Stimulated activated naive CD8-positive, alpha-beta T cell treated with anti-CD3 and anti-CD28 coated beads, Interleukin-15, Interleukin-2, amounts not matched to agents 100 ng/mL and 50 ng/mL, for 24 hours (primary cell): ENCODE results near the gene PDE3A.
"Not testable (repeated sequence)": the region's sequence is repeated elsewhere in the genome, so short reads cannot be mapped to it uniquely, and the experiment has no call there.

ENCODE experiments used
- H3K27ac Mint-ChIP-seq: one replicate; pipeline ENCODE4 v1.8.0; 2021; ENCODE audit warnings: mild to moderate bottlenecking, mixed read lengths
- H3K27me3 Mint-ChIP-seq: one replicate; pipeline ENCODE4 v1.8.0; 2021; ENCODE audit warnings: mixed read lengths
- H3K36me3 Mint-ChIP-seq: one replicate; pipeline ENCODE4 v1.8.0; 2021; ENCODE audit warnings: low read depth, mixed read lengths
- H3K4me1 Mint-ChIP-seq: one replicate; pipeline ENCODE4 v1.8.0; 2021; ENCODE audit warnings: low read depth, mixed read lengths
- H3K4me3 Mint-ChIP-seq: one replicate; pipeline ENCODE4 v1.8.0; 2021; ENCODE audit warnings: mild to moderate bottlenecking, mixed read lengths
- H3K9me3 Mint-ChIP-seq: one replicate; pipeline ENCODE4 v1.8.0; 2021; ENCODE audit warnings: mixed read lengths

Gene PDE3A

DNA sequence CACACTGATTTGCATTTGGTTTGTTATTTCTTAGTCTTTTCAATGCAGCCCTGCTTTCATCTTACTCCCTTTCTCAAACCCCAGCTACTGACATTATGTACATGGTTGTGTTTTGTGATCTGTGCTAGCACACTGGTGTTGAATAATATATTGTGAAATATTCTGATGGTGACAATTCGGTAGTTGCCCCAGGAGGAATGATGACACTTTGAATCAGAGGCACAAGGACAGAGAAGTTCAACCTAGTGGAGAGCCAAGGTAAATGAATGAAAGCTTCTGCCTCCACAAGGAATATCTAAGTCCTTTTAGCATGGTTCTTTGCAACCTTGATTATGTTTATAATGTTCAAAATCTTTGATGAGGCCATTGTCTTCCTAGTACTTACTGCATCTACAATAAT lies 159.9 kb downstream of the PDE3A start:
- no peaks in the 10 kb centered on the region for H3K27me3 Mint-ChIP-seq
- H3K9me3 Mint-ChIP-seq = no peaks in the 10 kb centered on the region
- no peaks in the 10 kb centered on the region for H3K36me3 Mint-ChIP-seq
- H3K4me1 Mint-ChIP-seq = no peaks in the 10 kb centered on the region
- no peak overlapping the region for H3K4me3 Mint-ChIP-seq
- no peak overlapping the region for H3K27ac Mint-ChIP-seq

- no peak overlapping the region for H3K27ac Mint-ChIP-seq
- no peaks in the 10 kb centered on the region for H3K36me3 Mint-ChIP-seq
- no peaks in the 10 kb centered on the region for H3K4me1 Mint-ChIP-seq
- no peak overlapping the region for H3K4me3 Mint-ChIP-seq
- H3K27me3 Mint-ChIP-seq = no peaks in the 10 kb centered on the region
- H3K9me3 Mint-ChIP-seq = no peaks in the 10 kb centered on the region
Measured at GRCh38 chr12:20546267-20546666, 177.9 kb downstream of the PDE3A start.

GRCh38 chr12:20547816-20548575 lies 179.7 kb downstream of the PDE3A start:
- Mint-ChIP-seq H3K9me3 (no peaks in the 10 kb centered on the region), H3K27ac (no peak overlapping the region), H3K4me3 (no peak overlapping the region), H3K36me3 (no peaks in the 10 kb centered on the region), H3K4me1 (no peaks in the 10 kb centered on the region), H3K27me3 (no peaks in the 10 kb centered on the region)

DNA sequence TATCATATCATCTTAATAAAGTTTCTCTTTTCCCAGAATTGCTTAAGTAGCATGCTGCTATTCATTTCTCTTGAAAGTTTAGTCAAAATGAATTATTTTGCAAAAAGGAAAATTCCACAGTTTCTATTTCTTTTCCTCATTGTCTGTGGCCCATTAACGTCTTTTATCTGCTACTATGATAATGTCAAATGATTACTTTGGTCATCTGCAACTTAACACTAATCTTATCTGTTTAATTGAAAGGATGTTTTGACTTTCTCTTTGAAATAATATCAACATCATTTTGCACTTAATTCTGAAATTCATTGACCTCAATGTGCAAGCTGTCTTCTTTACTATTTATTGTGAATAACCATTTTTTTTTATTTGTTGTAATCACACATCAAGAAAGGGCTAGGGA lies 180.3 kb downstream of the PDE3A start:
- H3K27me3 Mint-ChIP-seq = no peaks in the 10 kb centered on the region
- no peaks in the 10 kb centered on the region for H3K4me1 Mint-ChIP-seq
- H3K9me3 Mint-ChIP-seq = no peaks in the 10 kb centered on the region
- H3K4me3 Mint-ChIP-seq = no peak overlapping the region
- no peak overlapping the region for H3K27ac Mint-ChIP-seq
- H3K36me3 Mint-ChIP-seq = no peaks in the 10 kb centered on the region

GRCh38 chr12:20549108-20549719 lies 180.9 kb downstream of the PDE3A start:
- H3K27me3 Mint-ChIP-seq = no peaks in the 10 kb centered on the region
- H3K9me3 Mint-ChIP-seq = no peaks in the 10 kb centered on the region
- H3K4me3 Mint-ChIP-seq = no peak overlapping the region
- H3K4me1 Mint-ChIP-seq = no peaks in the 10 kb centered on the region
- no peak overlapping the region for H3K27ac Mint-ChIP-seq
- no peaks in the 10 kb centered on the region for H3K36me3 Mint-ChIP-seq

DNA sequence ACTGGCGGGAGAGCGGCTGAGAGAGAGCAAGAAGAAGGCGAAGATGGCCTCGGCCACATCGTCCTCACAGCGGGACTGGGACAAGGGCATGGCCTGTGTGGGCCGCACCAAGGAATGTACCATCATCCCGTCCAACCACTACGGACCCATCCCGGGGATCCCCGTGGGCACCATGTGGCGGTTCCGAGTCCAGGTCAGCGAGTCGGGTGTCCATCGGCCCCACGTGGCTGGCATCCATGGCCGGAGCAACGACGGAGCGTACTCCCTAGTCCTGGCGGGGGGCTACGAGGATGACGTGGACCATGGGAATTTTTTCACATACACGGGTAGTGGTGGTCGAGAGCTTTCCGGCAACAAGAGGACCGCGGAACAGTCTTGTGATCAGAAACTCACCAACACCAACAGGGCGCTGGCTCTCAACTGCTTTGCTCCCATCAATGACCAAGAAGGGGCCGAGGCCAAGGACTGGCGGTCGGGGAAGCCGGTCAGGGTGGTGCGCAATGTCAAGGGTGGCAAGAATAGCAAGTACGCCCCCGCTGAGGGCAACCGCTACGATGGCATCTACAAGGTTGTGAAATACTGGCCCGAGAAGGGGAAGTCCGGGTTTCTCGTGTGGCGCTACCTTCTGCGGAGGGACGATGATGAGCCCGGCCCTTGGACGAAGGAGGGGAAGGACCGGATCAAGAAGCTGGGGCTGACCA lies 183.6 kb downstream of the PDE3A start:
- H3K27me3 Mint-ChIP-seq, H3K9me3 Mint-ChIP-seq, H3K4me1 Mint-ChIP-seq, H3K4me3 Mint-ChIP-seq, H3K27ac Mint-ChIP-seq, H3K36me3 Mint-ChIP-seq: not testable (repeated sequence)

DNA sequence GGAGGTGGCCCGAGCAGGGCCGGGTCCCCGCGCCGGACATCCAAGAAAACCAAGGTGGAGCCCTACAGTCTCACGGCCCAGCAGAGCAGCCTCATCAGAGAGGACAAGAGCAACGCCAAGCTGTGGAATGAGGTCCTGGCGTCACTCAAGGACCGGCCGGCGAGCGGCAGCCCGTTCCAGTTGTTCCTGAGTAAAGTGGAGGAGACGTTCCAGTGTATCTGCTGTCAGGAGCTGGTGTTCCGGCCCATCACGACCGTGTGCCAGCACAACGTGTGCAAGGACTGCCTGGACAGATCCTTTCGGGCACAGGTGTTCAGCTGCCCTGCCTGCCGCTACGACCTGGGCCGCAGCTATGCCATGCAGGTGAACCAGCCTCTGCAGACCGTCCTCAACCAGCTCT lies 184.2 kb downstream of the PDE3A start:
- not testable (repeated sequence) for H3K27ac Mint-ChIP-seq, H3K9me3 Mint-ChIP-seq

DNA sequence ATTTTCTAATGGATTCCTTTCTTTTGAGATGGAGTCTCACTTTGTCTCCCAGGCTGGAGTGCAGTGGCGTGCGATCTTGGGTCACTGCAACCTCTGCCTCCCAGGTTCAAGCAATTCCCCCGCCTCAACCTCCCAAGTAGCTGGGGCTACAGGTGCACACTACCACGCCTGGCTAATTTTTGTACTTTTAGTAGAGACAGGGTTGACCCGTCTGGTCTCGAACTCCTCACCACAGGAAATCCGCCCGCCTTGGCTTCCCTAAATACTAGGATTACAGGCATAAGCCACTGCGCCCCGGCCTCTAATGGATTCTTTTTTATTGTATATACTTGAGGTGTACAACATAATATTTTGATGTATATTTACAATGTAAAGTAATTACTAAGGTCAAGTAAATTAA lies 186.7 kb downstream of the PDE3A start:
- Mint-ChIP-seq H3K4me1 (no peaks in the 10 kb centered on the region), H3K27me3 (no peaks in the 10 kb centered on the region), H3K36me3 (no peaks in the 10 kb centered on the region)

More for the DNA sequence above, 184.2 kb downstream of the PDE3A start:
- not testable (repeated sequence) for H3K4me1 Mint-ChIP-seq, H3K27me3 Mint-ChIP-seq, H3K4me3 Mint-ChIP-seq, H3K36me3 Mint-ChIP-seq

GRCh38 chr12:20555771-20556170 lies 187.4 kb downstream of the PDE3A start:
- H3K27ac Mint-ChIP-seq = no peak overlapping the region
- H3K4me3 Mint-ChIP-seq = no peak overlapping the region
- H3K9me3 Mint-ChIP-seq = no peaks in the 10 kb centered on the region
- no peaks in the 10 kb centered on the region for H3K4me1 Mint-ChIP-seq
- H3K36me3 Mint-ChIP-seq = no peaks in the 10 kb centered on the region
- H3K27me3 Mint-ChIP-seq = no peaks in the 10 kb centered on the region

More for the DNA sequence above, 186.7 kb downstream of the PDE3A start:
- H3K9me3 Mint-ChIP-seq = no peaks in the 10 kb centered on the region
- H3K4me3 Mint-ChIP-seq = no peak overlapping the region
- no peak overlapping the region for H3K27ac Mint-ChIP-seq

DNA sequence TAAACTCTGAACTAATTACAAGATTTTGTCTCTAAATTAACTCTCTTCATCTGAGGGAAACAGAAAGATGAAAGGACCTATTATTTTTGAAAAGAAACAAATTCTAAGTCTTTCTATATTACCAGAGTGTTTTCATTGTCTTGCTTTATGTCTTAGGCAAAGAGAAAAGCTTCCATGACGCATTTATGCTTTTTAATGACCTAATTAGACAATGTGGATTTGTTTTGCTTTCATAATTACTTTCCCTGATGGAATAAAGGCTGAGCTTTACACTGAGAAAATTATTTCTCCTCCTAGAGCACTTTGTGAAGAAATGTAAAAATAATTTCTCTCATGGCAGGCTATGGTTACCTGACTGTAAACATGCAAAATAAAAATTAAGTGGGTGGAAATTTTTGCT lies 188.8 kb downstream of the PDE3A start:
- H3K27me3 Mint-ChIP-seq = no peaks in the 10 kb centered on the region
- H3K4me1 Mint-ChIP-seq = no peaks in the 10 kb centered on the region
- H3K4me3 Mint-ChIP-seq = no peak overlapping the region
- H3K36me3 Mint-ChIP-seq = no peaks in the 10 kb centered on the region
- no peaks in the 10 kb centered on the region for H3K9me3 Mint-ChIP-seq
- H3K27ac Mint-ChIP-seq = no peak overlapping the region

DNA sequence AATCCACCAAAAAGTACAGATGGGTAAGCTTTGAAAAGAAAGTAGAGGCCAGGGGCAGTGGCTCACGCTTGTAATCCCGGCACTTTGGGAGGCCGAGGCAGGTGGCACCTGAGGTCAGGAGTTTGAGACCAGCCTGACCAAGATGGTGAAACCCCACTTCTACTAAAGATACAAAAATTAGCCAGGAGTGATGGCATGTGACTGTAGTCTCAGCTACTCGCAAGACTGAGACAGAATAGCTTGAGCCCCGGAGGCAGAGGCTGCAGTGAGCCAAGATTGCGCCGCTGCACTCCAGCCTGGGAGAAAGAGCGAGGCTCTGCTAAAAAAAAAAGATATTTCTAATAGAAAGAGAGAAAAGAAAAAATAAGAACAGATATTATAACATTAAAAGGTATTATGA lies 192.6 kb downstream of the PDE3A start:
- H3K4me1 Mint-ChIP-seq = no peaks in the 10 kb centered on the region
- no peak overlapping the region for H3K27ac Mint-ChIP-seq
- H3K9me3 Mint-ChIP-seq = no peaks in the 10 kb centered on the region
- H3K27me3 Mint-ChIP-seq = no peaks in the 10 kb centered on the region
- no peak overlapping the region for H3K4me3 Mint-ChIP-seq
- no peaks in the 10 kb centered on the region for H3K36me3 Mint-ChIP-seq

- no peaks in the 10 kb centered on the region for H3K27me3 Mint-ChIP-seq
- no peaks in the 10 kb centered on the region for H3K9me3 Mint-ChIP-seq
- H3K4me3 Mint-ChIP-seq = no peak overlapping the region
- H3K36me3 Mint-ChIP-seq = no peaks in the 10 kb centered on the region
- H3K27ac Mint-ChIP-seq = no peak overlapping the region
- H3K4me1 Mint-ChIP-seq = no peaks in the 10 kb centered on the region
Measured at GRCh38 chr12:20561871-20562270, 193.5 kb downstream of the PDE3A start.

DNA sequence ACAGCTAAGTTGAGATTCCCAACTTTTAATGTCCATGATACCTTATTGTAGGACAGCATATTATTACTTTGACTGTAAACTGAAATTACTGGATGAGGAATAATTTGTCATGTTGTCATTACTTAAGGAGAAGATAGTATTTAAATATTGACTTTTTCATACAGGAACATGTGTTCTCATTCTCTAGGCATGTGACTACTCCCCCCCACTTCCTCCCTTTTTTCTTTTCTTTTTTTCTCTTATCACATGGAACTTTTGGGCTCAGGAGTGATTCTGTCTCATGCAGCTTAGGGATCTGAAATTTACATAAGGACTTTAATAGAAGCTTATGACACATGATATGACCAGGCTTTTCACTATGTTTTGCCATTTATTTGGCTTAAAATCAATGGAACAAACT lies 199.1 kb downstream of the PDE3A start:
- no peak overlapping the region for H3K27ac Mint-ChIP-seq
- no peaks in the 10 kb centered on the region for H3K9me3 Mint-ChIP-seq
- no peaks in the 10 kb centered on the region for H3K4me1 Mint-ChIP-seq
- H3K27me3 Mint-ChIP-seq = no peaks in the 10 kb centered on the region
- no peak overlapping the region for H3K4me3 Mint-ChIP-seq
- H3K36me3 Mint-ChIP-seq = no peaks in the 10 kb centered on the region

DNA sequence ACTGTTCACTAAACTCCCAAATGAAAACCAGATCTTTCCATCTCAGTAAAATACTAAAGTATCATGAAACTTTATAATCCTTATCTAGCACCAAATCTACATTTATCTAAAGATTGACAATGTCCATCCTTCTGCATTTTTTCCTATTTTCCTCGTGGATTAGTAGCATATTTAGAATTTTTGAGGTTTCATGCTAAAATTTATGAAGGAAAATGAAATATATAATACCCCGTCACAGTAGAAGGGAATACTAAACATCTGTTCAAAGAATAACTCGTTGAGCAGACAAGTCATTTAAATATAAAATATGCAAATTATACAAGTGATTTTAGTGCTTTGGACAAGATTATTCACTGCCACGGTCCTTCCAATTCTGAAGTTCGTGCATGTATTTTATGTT lies 204.1 kb downstream of the PDE3A start:
- Mint-ChIP-seq H3K27me3 (no peaks in the 10 kb centered on the region), H3K27ac (no peak overlapping the region), H3K4me1 (no peaks in the 10 kb centered on the region), H3K9me3 (no peaks in the 10 kb centered on the region), H3K36me3 (no peaks in the 10 kb centered on the region), H3K4me3 (no peak overlapping the region)

DNA sequence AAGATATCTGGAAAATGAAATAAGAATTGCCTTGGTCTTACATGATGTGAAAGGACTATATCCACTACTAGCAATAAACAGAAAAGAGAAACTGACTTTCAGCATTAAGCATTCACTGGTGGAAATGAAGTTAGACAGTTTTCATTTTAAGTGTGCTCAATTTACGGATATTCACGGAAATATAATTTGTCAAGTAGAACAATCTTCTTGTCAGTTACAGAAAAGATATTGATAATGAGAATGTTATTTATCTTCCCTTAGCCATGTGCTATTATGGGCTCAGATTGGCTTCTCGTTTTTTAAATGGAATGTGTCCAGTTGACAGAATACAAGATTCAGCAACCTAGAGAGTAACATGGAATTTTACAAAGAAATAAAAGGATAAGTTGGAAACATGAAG lies 208.2 kb downstream of the PDE3A start:
- H3K4me1 Mint-ChIP-seq = no peaks in the 10 kb centered on the region
- H3K36me3 Mint-ChIP-seq = no peaks in the 10 kb centered on the region
- no peak overlapping the region for H3K27ac Mint-ChIP-seq
- no peaks in the 10 kb centered on the region for H3K27me3 Mint-ChIP-seq
- no peak overlapping the region for H3K4me3 Mint-ChIP-seq
- H3K9me3 Mint-ChIP-seq = no peaks in the 10 kb centered on the region
